GM12892 (cell line): ENCODE measurements around the gene CATSPER1.

Experiments
- DNase-seq: peaks from one replicate; pipeline ENCODE4 v3.0.0; 2011; ENCODE audit not compliant: insufficient read length
- FAIRE-seq: peaks from 2 replicates; lab custom pipeline; 2011; peaks lifted over from hg19 to GRCh38; lab: Jason Lieb, UNC
- POLR2A ChIP-seq: IDR thresholded peaks from 2 replicates; pipeline ENCODE4 v1.6.1; 2011; ENCODE audit warnings: low read depth, low read length, control low read depth
- POLR2AphosphoS5 ChIP-seq: IDR thresholded peaks from 2 replicates; pipeline ENCODE4 v1.6.1; 2011; ENCODE audit warnings: low read depth, low read length, control low read depth
- TAF1 ChIP-seq: IDR thresholded peaks from 2 replicates; pipeline ENCODE4 v1.6.1; 2011; ENCODE audit warnings: low read depth, mild to moderate bottlenecking, control low read depth, low read length, borderline replicate concordance

CATSPER1 gene

DNA sequence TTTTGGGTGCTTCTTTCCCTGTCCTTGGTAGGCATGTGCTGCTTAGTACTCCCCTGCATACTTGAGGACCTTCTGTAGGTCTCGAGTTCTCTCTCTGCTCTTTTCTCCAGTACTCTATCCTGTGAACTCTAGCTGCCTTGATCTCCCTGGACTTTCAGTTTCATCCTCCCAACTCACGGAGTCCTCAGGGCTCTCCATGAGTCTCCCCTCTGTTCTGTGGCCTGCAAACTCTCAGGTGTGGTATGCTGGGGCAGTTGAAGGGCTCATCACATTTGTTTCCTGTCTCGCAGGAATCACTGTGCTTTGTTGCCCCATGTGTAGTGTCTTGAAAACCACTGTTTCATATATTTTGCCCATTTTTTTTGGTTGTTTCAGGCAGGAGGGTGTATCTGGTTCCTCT lies 40.5 kb upstream of the CATSPER1 start:
- TF ChIP-seq POLR2A: no peak
- TF ChIP-seq TAF1: no peak
- no peak for TF ChIP-seq POLR2AphosphoS5
- no peak for DNase-seq
- no peak for FAIRE-seq

GRCh38 chr11:66064571-66064970 lies 38.3 kb upstream of the CATSPER1 start:
- no peak for TF ChIP-seq POLR2AphosphoS5
- TF ChIP-seq TAF1: no peak
- TF ChIP-seq POLR2A: no peak
- FAIRE-seq (no peak), DNase-seq (no peak)

- DNase-seq (no peak), FAIRE-seq (no peak)
- TF ChIP-seq POLR2AphosphoS5: no peak
- TF ChIP-seq TAF1: no peak
- no peak for TF ChIP-seq POLR2A
These were observed 37.6 kb upstream of the CATSPER1 start for GRCh38 chr11:66063900-66064299.

DNA sequence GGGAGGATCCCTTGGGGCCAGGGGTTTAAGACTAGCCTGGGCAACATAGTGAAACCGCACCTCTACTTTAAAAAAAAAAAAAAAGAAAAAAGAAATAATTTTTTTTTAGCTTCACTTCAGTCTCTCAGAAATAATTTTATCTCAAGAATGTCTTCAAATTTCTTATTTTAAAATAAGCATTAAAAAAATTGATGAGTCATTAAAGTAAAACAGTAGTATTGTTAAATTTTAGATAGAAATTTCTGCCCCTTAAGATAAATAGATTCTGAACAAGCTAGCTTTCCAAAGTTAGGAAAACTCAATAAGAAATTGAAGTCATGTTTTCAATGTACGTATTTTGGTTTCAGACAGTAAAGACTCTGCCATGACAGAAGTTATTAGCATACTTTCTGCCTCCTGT lies 36.1 kb upstream of the CATSPER1 start:
- FAIRE-seq (no peak), DNase-seq (no peak)
- TF ChIP-seq POLR2A: no peak
- TF ChIP-seq POLR2AphosphoS5: no peak
- TF ChIP-seq TAF1: no peak

DNA sequence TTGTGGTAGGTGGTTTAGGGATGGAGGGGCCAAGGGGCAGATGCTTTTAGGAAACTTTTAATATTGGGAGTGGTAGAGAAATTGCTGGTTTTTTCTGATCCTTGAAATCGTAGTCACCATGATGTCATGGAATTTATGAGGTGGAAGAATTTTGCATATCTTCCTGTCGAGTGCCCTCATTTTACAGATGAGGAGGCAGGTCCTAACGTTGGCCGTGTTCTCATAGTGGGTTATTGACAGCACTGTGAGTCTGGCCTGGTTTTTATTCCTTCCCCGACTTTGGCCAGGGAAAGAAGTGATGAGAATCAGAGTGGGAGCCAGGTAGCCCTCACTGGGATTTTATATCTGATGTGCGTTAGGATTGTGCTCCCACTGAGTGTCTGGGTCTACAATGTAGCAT lies 35.0 kb upstream of the CATSPER1 start:
- FAIRE-seq: no peak
- TF ChIP-seq TAF1: no peak
- no peak for DNase-seq

GRCh38 chr11:66059966-66060680 lies 33.8 kb upstream of the CATSPER1 start:
- TF ChIP-seq TAF1: no peak
- TF ChIP-seq POLR2A: no peak
- FAIRE-seq (no peak), DNase-seq (no peak)

- TF ChIP-seq POLR2AphosphoS5: no peak
- no peak for TF ChIP-seq POLR2A
- no peak for TF ChIP-seq TAF1
- no peak for DNase-seq
- no peak for FAIRE-seq
These were observed 30.2 kb upstream of the CATSPER1 start for GRCh38 chr11:66056501-66056900.

- no peak for FAIRE-seq
- no peak for DNase-seq
- no peak for TF ChIP-seq POLR2A
- no peak for TF ChIP-seq TAF1
- TF ChIP-seq POLR2AphosphoS5: no peak
These were observed 28.7 kb upstream of the CATSPER1 start for GRCh38 chr11:66055021-66055420.

GRCh38 chr11:66052664-66052982 lies 26.3 kb upstream of the CATSPER1 start:
- FAIRE-seq: no peak
- TF ChIP-seq TAF1 (no peak), POLR2A (no peak), POLR2AphosphoS5 (no peak)
- no peak for DNase-seq

DNA sequence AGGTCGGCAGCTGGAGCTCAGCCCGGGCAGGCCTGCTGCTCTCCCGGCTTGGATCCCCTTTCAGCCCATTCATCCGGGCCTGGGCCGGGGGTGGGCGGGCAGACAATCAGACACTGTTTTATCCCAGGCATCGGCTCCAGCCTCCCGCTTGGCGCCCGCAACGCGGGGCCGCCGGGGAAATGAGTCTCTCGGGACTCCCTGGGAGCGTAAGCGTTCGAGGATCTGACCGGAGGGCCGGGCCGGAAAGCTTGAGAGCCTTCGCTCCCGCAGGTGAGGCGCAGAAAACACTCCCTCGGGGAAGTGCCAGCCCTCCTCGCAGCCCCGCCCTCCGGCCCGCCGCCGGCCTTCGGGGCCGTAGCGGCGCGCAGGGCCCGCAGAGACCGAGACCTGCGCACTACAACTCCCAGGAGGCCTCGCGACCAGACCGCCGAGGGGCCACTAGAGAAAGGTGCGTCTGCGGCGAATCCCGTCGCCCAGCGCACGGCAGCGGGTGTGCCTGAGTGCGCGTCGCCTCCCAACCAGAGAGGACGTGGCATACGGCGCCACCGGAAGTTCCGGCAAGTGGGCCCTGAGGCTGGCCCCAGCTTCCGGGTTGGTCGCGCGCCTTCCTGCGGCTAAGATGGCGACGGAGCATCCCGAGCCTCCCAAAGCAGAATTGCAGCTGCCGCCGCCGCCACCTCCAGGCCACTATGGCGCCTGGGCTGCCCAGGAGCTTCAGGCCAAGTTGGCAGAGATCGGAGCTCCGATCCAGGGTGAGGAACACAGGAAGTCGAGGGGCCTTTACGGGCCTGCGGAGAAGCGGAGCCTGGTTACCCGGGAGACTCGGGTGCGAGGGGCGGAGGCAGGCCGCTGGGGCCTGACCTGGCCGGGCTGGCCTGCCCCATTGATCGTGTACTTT lies 25.7 kb upstream of the CATSPER1 start, which contains the start of gene SF3B2:
SF3B2 (plus strand) TSS at position 599 of the 898 bp plus-strand sequence; CDS start at position 620, 21 bp downstream.
- FAIRE-seq (peak; percentile 100), DNase-seq (peak; percentile 98)
- peak; percentile 96 for TF ChIP-seq POLR2A
- peak; percentile 81 for TF ChIP-seq POLR2AphosphoS5
- peak; percentile 95 for TF ChIP-seq TAF1

GRCh38 chr11:66051371-66051765 lies 25.1 kb upstream of the CATSPER1 start:
- no peak for TF ChIP-seq POLR2A
- no peak for TF ChIP-seq TAF1
- TF ChIP-seq POLR2AphosphoS5: no peak
- DNase-seq: no peak
- FAIRE-seq: peak; percentile 30

DNA sequence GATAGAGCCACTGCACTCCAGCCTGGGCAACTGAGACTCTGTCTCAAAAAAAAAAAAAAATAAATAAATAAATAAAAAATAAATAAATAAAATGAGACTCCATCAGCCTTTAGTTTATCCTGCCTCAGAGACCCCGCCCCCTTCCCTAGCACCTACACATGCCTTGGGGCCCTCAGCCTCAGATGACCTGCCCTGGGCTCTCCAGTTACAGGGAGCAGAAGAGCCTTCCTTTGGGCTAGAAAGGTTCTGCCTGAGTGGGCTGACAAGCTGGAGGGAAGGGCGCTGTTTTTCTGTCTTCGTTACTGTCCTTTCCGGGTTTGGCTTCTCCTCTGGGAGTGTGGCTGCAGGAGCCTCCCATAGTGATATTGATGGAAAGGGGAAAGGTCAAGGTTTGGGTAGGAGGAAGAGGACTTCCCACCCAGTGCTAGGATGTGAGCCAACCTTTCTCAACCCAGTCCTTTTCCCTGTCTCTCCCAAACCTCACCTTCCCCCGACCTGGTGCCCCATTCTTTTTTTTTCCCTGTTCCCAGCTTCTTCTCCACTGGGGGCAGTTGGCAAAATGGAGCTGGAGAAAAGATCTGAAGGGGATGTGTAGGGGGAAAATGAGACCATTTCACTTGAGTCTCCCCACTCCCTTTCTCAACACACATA lies 24.4 kb upstream of the CATSPER1 start:
- FAIRE-seq (no peak), DNase-seq (no peak)
- TF ChIP-seq POLR2A (no peak), POLR2AphosphoS5 (no peak), TAF1 (no peak)
